GM12891 (cell line): ENCODE data around the gene RSAD1.

Experiments used
- DNase-seq: peaks from one replicate; pipeline ENCODE4 v3.0.0; 2011; ENCODE audit warnings: low spot score; ENCODE audit not compliant: insufficient read length
- FAIRE-seq: peaks from 2 replicates; lab custom pipeline; 2011; peaks lifted over from hg19 to GRCh38; lab: Jason Lieb, UNC
- PAX5 ChIP-seq: IDR thresholded peaks from 2 replicates; pipeline ENCODE4 v1.6.1; 2011; ENCODE audit warnings: low read length, moderate library complexity, mild to moderate bottlenecking; ENCODE audit not compliant: insufficient read depth, severe bottlenecking
- POLR2A ChIP-seq: IDR thresholded peaks from 2 replicates; pipeline ENCODE4 v1.6.1; 2011; ENCODE audit warnings: low read depth, low read length, control low read depth
- POLR2AphosphoS5 ChIP-seq: IDR thresholded peaks from 2 replicates; pipeline ENCODE4 v1.6.1; 2011; ENCODE audit warnings: low read depth, low read length, control low read depth
- POU2F2 ChIP-seq: IDR thresholded peaks from 2 replicates; pipeline ENCODE4 v1.6.1; 2011; ENCODE audit warnings: low read depth, mild to moderate bottlenecking, control low read depth, low read length, moderate library complexity
- SPI1 ChIP-seq: IDR thresholded peaks from 2 replicates; pipeline ENCODE4 v1.6.1; 2011; ENCODE audit warnings: low read depth, low read length, control low read depth
- TAF1 ChIP-seq: IDR thresholded peaks from 2 replicates; pipeline ENCODE4 v1.6.1; 2011; ENCODE audit warnings: low read depth, low read length, control low read depth

RSAD1 gene

DNA sequence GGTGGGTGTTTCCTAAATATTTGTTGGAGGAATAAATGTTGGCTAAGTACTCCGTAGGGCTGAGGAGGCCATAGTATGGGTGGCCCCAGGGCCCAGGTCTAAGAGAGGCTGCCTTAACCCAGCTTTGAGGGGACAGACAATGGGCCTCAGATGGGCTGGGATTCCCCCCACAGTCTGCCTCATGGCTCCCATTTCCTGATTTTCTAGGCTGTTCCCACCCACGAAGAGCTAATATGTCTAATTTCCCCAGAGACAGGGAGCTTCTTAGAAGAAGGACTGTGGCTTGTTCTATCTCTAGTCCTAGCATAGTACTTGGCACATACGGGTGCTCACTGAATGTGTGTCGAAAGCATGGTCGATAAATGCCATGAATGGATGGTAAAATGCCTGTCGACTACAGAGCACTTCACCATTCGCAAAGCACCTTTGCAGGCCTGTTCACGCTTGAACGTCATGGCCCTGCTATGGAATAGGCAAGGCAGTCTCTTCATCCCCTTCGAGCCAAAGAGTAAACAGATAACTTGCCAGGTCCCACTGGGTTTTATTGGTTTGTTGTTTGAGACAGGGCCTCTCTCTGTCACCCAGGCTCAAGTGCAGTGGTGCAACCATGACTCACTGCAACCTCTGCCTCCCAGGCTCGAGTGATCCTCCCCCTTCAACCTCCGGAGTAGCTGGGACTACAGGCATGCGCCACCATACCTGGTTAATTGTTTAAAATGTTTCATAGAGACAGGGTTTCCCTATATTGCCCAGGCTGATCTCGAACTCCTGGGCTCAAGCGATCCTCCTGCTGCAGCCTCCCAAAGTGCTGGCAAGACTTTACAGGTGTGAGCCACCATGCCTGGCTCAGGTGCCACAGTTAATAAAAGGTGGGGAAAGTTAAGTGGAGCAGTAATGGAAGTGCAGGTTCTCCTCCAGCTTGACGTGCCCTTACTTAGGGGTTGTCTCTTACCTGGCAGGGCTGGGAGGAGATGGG, 19.7 kb upstream of the RSAD1 start:
- FAIRE-seq (no peak), DNase-seq (no peak)
- TF ChIP-seq TAF1 (no peak), SPI1 (no peak), PAX5 (no peak), POU2F2 (no peak), POLR2A (no peak), POLR2AphosphoS5 (no peak)

DNA sequence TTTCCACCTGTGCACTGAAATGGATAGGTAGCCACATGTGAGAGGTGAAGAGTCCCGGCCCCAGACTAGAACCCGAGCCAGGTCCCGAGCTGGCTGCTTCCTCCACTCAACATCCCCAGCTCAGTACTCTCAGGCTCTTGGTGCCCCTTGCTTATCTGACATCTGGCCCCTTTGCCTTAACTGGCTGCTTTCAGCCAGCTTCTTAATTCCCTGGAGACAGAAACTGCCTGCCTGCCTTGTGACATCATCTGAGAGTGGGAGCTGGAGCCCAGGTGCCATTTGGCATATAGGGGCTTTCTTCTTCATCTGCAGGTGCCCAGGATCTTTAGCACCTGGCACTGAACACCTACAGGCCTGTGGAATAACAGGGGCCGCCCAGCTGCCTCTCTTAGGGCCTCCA, 18.9 kb upstream of the RSAD1 start:
- no peak for FAIRE-seq
- no peak for DNase-seq
- TF ChIP-seq POU2F2 (no peak), TAF1 (no peak), POLR2A (no peak), POLR2AphosphoS5 (no peak)

DNA sequence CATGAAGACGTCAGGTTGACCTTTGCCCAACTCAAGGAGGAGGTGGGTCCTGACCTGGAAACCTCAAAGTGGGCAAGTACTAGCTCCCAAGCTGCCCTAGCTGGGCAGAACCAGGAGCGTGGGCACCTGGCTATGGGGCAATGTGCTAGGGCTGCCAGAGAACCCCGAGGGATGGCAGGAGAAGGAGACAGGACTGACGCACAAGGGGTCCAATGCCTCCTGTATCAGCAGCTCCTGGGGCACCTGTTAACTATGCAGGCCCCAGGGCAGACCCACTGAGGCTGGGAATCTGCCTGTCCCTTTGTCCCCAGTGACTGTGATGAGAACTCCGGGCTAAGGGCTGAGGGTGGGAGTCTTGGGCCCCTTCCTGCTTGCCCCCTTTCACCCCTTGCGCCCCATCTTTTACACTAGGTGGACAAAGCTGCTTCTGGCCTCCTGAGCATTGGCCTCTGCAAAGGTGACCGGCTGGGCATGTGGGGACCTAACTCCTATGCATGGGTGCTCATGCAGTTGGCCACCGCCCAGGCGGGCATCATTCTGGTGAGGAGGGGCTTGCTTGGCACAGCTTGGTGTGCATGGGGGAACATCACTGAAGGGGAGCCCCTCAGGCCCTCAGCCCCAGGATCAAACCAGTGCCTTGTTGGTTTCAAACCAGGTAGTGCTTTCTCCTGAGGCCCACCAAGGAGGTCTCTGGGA, 17.7 kb upstream of the RSAD1 start:
- DNase-seq (no peak), FAIRE-seq (no peak)
- no peak for TF ChIP-seq POU2F2
- no peak for TF ChIP-seq POLR2A
- no peak for TF ChIP-seq TAF1
- TF ChIP-seq PAX5: no peak
- no peak for TF ChIP-seq POLR2AphosphoS5
- TF ChIP-seq SPI1: no peak

DNA sequence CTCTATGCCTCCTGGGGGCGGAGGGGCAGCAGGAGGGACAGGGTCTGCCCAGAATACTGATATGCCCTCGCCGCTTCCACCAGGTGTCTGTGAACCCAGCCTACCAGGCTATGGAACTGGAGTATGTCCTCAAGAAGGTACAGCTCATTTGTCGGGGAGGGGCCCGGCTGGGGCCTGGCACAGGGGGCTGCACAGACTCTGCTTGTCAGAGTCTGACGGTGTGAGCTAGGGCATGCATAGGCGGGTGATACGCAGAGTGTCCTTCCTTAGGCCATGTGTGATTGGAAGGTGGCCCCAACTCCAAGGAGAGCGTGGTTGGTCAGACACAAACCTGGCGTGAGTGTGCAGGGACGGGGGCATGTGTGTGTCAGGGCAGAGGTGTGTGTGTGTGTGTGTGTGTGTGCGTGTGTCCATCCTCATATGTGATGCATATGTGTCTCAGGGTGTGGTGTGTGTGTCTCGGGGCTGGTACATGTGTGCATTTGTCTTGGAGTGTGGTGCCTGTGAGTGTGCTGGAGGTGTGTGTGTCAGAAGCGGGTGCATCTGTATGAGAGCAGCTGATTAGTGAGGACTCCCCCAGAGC, 17.0 kb upstream of the RSAD1 start:
- DNase-seq (no peak), FAIRE-seq (no peak)
- no peak for TF ChIP-seq SPI1
- TF ChIP-seq POLR2AphosphoS5: no peak
- no peak for TF ChIP-seq TAF1
- no peak for TF ChIP-seq POLR2A

DNA sequence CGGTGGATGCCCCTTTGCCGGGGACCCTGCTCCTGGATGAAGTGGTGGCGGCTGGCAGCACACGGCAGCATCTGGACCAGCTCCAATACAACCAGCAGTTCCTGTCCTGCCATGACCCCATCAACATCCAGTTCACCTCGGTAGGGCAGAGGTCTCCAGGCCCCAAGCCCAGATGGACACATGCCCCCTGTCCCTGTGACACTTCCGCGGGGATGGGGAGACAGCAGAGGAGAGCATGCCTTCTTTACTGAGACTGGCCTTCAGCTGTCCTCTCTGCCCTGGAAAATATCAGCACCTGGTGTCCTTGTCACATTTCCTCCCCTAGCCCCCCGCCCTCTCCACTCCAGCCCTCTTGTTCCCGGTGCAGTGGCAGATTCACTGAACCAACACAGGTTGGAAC, 16.2 kb upstream of the RSAD1 start:
- no peak for FAIRE-seq
- DNase-seq: no peak
- TF ChIP-seq PAX5 (no peak), POLR2A (no peak), POLR2AphosphoS5 (no peak)

DNA sequence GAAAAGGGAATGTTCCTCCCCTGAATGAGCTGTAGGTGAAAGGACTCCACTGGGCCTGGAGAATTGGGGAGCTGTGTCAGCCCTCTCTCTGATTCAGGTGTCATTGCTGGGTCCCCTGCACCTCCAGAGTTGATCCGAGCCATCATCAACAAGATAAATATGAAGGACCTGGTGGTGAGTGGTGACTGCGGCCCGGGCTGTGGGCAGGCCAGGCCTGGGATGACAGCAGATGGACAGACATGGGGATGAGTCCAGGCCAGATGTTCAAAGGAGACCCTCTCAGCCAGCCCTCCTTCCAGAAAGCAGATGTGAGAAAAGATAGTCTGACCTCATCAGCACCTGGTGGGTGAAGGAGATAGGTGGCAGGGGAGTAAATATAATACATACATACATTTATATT, 14.5 kb upstream of the RSAD1 start:
- 0 out of 2 replicates have a peak, but pooled peaks have one; percentile 19 for TF ChIP-seq SPI1
- TF ChIP-seq POLR2AphosphoS5: no peak
- no peak for FAIRE-seq

DNA sequence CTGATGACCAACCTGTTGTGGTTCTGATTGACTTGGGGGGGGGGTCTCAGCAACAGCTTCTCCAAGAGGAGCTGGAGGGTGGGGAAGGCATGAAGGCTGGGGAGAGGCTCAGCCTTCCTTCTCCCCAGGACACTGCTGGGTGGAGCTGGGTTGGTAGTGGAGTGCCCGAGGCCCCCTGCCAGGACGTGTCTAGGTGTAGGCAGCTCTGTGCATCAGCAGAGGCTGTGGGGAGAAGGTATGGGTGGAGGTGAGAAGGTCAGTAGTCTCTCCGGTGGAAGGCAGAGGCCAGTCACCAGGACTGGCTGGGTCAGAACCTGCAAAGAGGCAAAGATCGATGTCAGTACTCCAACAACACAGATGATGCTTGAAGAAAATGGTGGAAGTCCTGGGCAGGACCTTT, 13.9 kb upstream of the RSAD1 start:
- DNase-seq (no peak), FAIRE-seq (no peak)
- TF ChIP-seq PAX5 (no peak), SPI1 (no peak), TAF1 (no peak), POU2F2 (no peak)

More for the DNA sequence above, 14.5 kb upstream of the RSAD1 start:
- no peak for DNase-seq

DNA sequence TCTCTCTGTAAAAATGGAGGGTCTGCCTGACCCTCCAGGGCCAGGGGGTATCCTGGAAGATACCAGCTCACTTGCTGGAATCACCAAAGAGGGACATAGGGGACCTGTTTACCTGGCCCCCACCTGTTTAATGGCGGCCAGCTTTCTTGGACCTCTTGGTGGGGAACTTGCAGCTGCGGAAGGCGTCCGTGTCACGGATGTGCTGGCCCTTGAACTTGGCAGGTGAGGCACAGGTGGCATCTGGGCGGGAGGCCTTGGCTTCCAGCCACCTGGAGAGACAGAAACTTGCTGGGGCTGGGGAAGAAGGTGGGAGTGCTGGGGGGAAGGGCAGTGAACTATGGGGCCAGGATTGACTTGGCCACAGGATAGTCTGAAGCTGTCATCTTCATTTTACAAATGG, 13.5 kb upstream of the RSAD1 start:
- TF ChIP-seq PAX5 (no peak), POLR2AphosphoS5 (no peak), POU2F2 (no peak), TAF1 (no peak), SPI1 (no peak), POLR2A (no peak)
- FAIRE-seq: no peak
- DNase-seq: no peak

DNA sequence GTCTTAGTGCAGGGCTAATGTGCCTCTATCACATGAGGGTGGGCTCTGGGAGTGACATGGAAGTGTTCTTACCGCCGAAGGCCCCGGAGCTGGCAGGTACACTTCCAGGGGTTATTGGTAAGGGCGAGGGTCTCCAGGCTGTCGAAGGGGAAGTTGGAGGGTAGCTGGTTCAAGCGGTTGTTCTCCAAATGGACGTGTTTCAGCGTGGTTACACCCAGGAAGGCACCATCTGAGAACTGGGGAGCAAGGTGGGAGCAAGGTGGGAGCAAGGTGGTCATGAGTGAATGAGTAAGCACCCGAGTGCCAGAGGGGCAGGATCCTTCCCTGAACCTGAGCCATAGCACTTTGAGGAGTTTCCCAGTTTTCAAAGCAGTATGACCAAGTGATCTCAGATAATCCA, 13.0 kb upstream of the RSAD1 start:
- FAIRE-seq (no peak), DNase-seq (no peak)
- TF ChIP-seq PAX5: no peak
- no peak for TF ChIP-seq POU2F2
- TF ChIP-seq POLR2AphosphoS5: no peak
- no peak for TF ChIP-seq TAF1
- TF ChIP-seq POLR2A: no peak
- TF ChIP-seq SPI1: no peak

DNA sequence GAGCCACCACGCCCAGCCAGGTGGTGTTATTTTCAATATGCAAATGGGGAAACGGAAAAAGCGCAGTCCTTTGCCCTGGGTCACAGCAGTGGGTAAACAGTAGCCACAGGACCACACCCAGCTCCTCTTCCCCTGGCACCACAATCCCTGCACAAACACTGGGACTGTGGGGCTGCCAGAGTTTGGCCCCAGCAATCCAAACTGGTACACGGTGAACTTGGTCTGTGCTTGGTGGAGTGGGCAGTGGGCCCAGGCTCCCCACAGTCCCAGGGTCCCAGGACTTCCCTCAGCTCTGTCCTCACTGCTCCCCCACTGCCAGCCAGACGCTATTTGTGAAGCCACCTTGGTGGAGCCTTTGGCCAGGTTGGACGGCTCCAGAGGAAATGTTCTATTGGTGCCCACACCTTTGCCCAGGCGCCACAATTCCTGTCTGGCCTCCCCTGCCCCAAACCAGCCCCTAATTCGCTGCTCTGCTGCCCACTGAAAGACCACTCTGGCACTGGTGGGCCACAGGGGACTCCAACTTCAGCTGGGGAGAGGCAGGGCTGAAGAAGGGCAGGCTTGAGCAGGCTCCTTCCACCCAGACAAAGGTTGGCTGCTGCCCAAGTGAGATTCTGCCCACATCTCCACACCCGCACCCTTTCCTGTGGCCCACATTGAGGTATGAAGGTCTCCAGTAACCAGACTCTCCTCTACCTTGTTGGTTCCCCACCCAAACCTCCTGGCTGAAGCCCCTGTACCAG, 12.1 kb upstream of the RSAD1 start:
- no peak for FAIRE-seq
- TF ChIP-seq SPI1 (no peak), POU2F2 (no peak), PAX5 (no peak), POLR2AphosphoS5 (no peak), TAF1 (no peak), POLR2A (no peak)
- DNase-seq: no peak
